ENCODE data around the gene PROSER2.

DNA sequence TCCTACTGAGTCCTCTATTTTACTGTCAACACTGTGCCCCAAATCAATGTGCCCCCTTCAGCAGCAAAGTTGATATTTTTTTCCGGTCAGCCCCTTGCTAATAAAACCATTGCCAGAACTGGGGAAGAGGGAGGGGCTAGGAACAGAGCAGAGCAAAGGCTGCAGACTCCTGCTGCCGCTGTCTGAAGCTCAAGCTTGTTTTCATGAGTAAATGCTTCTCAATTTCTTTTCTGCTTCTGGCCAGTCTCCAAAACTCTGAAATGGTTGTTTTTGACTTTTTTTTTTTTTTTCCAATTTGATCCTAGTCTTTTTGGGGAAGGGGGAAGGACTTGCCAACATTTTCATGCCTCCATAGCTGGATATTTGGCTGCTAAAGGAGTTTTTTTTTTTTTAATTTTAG is 26.7 kb upstream of the PROSER2 start:
- TF ChIP-seq, protein P1, sequence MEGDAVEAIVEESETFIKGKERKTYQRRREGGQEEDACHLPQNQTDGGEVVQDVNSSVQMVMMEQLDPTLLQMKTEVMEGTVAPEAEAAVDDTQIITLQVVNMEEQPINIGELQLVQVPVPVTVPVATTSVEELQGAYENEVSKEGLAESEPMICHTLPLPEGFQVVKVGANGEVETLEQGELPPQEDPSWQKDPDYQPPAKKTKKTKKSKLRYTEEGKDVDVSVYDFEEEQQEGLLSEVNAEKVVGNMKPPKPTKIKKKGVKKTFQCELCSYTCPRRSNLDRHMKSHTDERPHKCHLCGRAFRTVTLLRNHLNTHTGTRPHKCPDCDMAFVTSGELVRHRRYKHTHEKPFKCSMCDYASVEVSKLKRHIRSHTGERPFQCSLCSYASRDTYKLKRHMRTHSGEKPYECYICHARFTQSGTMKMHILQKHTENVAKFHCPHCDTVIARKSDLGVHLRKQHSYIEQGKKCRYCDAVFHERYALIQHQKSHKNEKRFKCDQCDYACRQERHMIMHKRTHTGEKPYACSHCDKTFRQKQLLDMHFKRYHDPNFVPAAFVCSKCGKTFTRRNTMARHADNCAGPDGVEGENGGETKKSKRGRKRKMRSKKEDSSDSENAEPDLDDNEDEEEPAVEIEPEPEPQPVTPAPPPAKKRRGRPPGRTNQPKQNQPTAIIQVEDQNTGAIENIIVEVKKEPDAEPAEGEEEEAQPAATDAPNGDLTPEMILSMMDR (IDR thresholded peaks at IDR 0.05): no peak
- TF ChIP-seq POLR2A (IDR thresholded peaks at IDR 0.05): no peak

Measured in Peyer's patch (tissue), 4 donors.